ENCODE results near the gene RPSA. TPM values are rescaled to one million over a fixed set of nuclear protein-coding genes. Genes with fewer than 3 reads are reported as not detected.

The RPSA gene
- total RNA-seq, 1 experiment from 2014 or later: 2,077 TPM

- peak; percentile 88 for DNase-seq
- Histone ChIP-seq H3K9me3 (ENCODE audit: control insufficient read depth, low read depth, low read length) (no peaks in the 10 kb centered on the region), H2AK5ac (ENCODE audit: insufficient read length, low read length) (no peak within 1 kb of the TSS), H3K27ac (ENCODE audit: insufficient read length, low read depth, low read length) (peak within 1 kb of the TSS; percentile 54), H3K14ac (ENCODE audit: insufficient read depth, low read length) (peak within 1 kb of the TSS; percentile 94), H3K18ac (ENCODE audit: insufficient read length, low read depth, low read length) (peak within 1 kb of the TSS; percentile 90), H3T11ph (ENCODE audit: low read length) (no peak within 1 kb of the TSS), H3K79me2 (ENCODE audit: insufficient read depth, low read length) (peaks cover 25% of the 10 kb centered on the region; the same call in 1 of the 2 replicates), H3K23me2 (ENCODE audit: insufficient read length, low read depth, low read length, poor library complexity, severe bottlenecking) (peaks cover 2% of the 10 kb centered on the region), H2BK15ac (ENCODE audit: low read depth, low read length) (no peak within 1 kb of the TSS), H3K23ac (ENCODE audit: insufficient read length, low read depth, low read length) (no peak within 1 kb of the TSS), H4K20me1 (ENCODE audit: control insufficient read depth, insufficient read depth, insufficient read length) (no peaks in the 10 kb centered on the region), H3K4me1 (ENCODE audit: insufficient read depth, low read length) (no peaks in the 10 kb centered on the region), H2BK5ac (ENCODE audit: insufficient read length, low read length) (no peak within 1 kb of the TSS), H3K4me2 (ENCODE audit: insufficient read depth, insufficient read length, low read length) (peak within 1 kb of the TSS; percentile 63), H3K9ac (ENCODE audit: extremely low read depth, insufficient read length, low read length) (peak within 1 kb of the TSS; percentile 85), H4K8ac (replicated peaks; ENCODE audit: insufficient read length, low read depth, low read length) (no peak within 1 kb of the TSS), H2BK12ac (ENCODE audit: insufficient read length, low read depth, low read length) (no peak within 1 kb of the TSS), H3K56ac (ENCODE audit: insufficient read length, low read depth, low read length) (no peak within 1 kb of the TSS), H2BK20ac (ENCODE audit: low read depth, low read length, poor library complexity, severe bottlenecking) (no peak within 1 kb of the TSS), H3K4ac (ENCODE audit: low read depth, low read length) (peak within 1 kb of the TSS; percentile 24; the same call in 1 of the 2 replicates), H3K27me3 (ENCODE audit: insufficient read depth, low read length) (no peaks in the 10 kb centered on the region), H4K91ac (ENCODE audit: insufficient read length, low read depth, low read length) (peak within 1 kb of the TSS; percentile 88), H3K79me1 (ENCODE audit: insufficient read depth, low read depth, low read length, poor library complexity, severe bottlenecking) (peaks cover 7% of the 10 kb centered on the region), H2AFZ (ENCODE audit: low read length) (no peak within 1 kb of the TSS), H4K5ac (ENCODE audit: insufficient read length, low read depth, low read length) (no peak within 1 kb of the TSS), H2BK120ac (ENCODE audit: low read depth, low read length, poor library complexity, severe bottlenecking) (no peak within 1 kb of the TSS)
- WGBS (ENCODE audit: extremely low coverage, insufficient read length, low lambda C conversion rate): no CpG with 5 or more reads among the region's 62 CpGs
- peaks cover 2% of the 10 kb centered on the region; the same call in 1 of the 2 replicates for H3K27me3 Mint-ChIP-seq (ENCODE audit: low read depth)
- peak within 1 kb of the TSS; percentile 99 for H3K27ac Mint-ChIP-seq
- H3K4me3 Mint-ChIP-seq: peak within 1 kb of the TSS; percentile 98
- peaks cover 17 to 36% of the 10 kb centered on the region in 2 experiments for H3K4me1 Mint-ChIP-seq
- TF ChIP-seq CTCF (conservative IDR thresholded peaks at IDR 0.05): peak; percentile 39; the same call in 2 of the 3 replicates
- H3K36me3 Mint-ChIP-seq (ENCODE audit: insufficient read depth in 1 of 3, low read depth in 3 of 3): peaks cover 0 to 12% (median 1%) of the 10 kb centered on the region in 3 experiments; a peak in 4 of 7 replicates
- H3K9me3 Mint-ChIP-seq: no peaks in the 10 kb centered on the region
These were observed 23.3 kb upstream of the RPSA start, which contains the start of gene SLC25A38 for GRCh38 chr3:39383045-39383880. SLC25A38 (plus strand) TSS chr3:39383370; CDS start chr3:39383725, 355 bp downstream.
